Spleen (tissue), 11 donors: ENCODE measurements around the gene PAGE3. TPM values are rescaled to one million over a fixed set of nuclear protein-coding genes. Genes with fewer than 3 reads are reported as not detected.

ENCODE experiments used
- DNase-seq: peaks from one replicate; pipeline ENCODE4 v3.0.0-alpha.2; 2020
- H3K27ac ChIP-seq, 8 donors: fragments of 200-600 bp; sonication (generic) in 7 of 8; 1 replicate in 4 of 8; 2 replicates in 4 of 8; pipeline versions ENCODE4 v1.5.0 to v1.8.0; 2016 to 2021; ENCODE audit warnings: inconsistent platforms in 4 of 8, mild to moderate bottlenecking in 4 of 8, moderate library complexity in 1 of 8
- H3K27me3 ChIP-seq, 7 donors: fragments of 200-600 bp; sonication (generic) in 6 of 7; replicated peaks in 1 of 7; 1 replicate in 4 of 7; 2 replicates in 3 of 7; pipeline versions ENCODE4 v1.5.0 to v1.8.0; 2016 to 2021; ENCODE audit warnings: inconsistent platforms in 3 of 7, mild to moderate bottlenecking in 1 of 7
- H3K36me3 ChIP-seq, 6 donors: fragments of 200-600 bp; sonication (generic) in 5 of 6; 1 replicate in 4 of 6; 2 replicates in 2 of 6; pipeline versions ENCODE4 v1.5.0 to v1.8.0; 2016 to 2021; ENCODE audit warnings: inconsistent platforms in 2 of 6
- H3K4me1 ChIP-seq, 6 donors: fragments of 200-600 bp; sonication (generic) in 5 of 6; 1 replicate in 3 of 6; 2 replicates in 3 of 6; pipeline versions ENCODE4 v1.5.0 to v1.8.0; 2016 to 2021; ENCODE audit warnings: inconsistent platforms in 3 of 6
- H3K4me3 ChIP-seq, 8 donors: fragments of 200-600 bp; sonication (generic) in 7 of 8; 1 replicate in 4 of 8; 2 replicates in 4 of 8; pipeline versions ENCODE4 v1.5.0 to v1.8.0; 2016 to 2021; ENCODE audit warnings: inconsistent platforms in 4 of 8, mild to moderate bottlenecking in 4 of 8, moderate library complexity in 2 of 8
- H3K9me3 ChIP-seq, 8 donors: fragments of 200-600 bp; sonication (generic) in 7 of 8; 1 replicate in 4 of 8; 2 replicates in 4 of 8; pipeline versions ENCODE4 v1.5.0 to v1.8.0; 2016 to 2021; ENCODE audit warnings: inconsistent platforms in 4 of 8
- POLR2A ChIP-seq, 3 donors: fragments of 450-650 bp; IDR thresholded peaks; one replicate each; pipeline ENCODE4 v1.5.1; 2017; ENCODE audit warnings: antibody characterized with exemption in 3 of 3, mild to moderate bottlenecking in 1 of 3
- POLR2AphosphoS5 ChIP-seq, 3 donors: sonication (generic); formaldehyde crosslinking; IDR thresholded peaks; one replicate each; pipeline ENCODE4 v1.5.1; 2017; ENCODE audit warnings: antibody characterized with exemption in 3 of 3
- WGBS, 5 donors: extraction: QIAGEN DNeasy Blood & Tissue Kit in 3 of 5; methylation state at CpG; one replicate each; pipeline versions ENCODE4 v1.1.5 to v1.1.7; 2013 to 2018; 5-methylcytosine and 5-hydroxymethylcytosine counted together
- intact Hi-C: fragments of 100-400 bp; cut with DNase I; formaldehyde crosslinking; loops from one replicate; pipeline ENCODE4 v1.15.0; 2023; ENCODE audit warnings: low total_unique reads
- polyA plus RNA-seq, 3 donors: library from polyadenylated mRNA; stranded (reverse); fragments of 200-250 nt; gene quantifications; one replicate each; pipeline ENCODE4 v1.2.1, GENCODE V29; 2013
- total RNA-seq, 7 donors: library from RNA; depleted of rRNA in 3 of 7; stranded (reverse); fragments of >200 nt in 3 of 7; fragmentation: NEBNext Ultra II Directional in 4 of 7; extraction: Animal tissue kit (Norgen Biotek cat#: 25700) in 4 of 7; gene quantifications; one replicate each; pipeline versions ENCODE4 v1.1.0 to v1.2.1, GENCODE V29; 2016 to 2021
- TF ChIP-seq, protein P1 (sequence below), 11 experiments: fragments of 200-600 bp in 7 of 11; fragments of 450-650 bp in 4 of 11; sonication (generic) in 4 of 11; IDR thresholded peaks in 8 of 11; conservative IDR thresholded peaks in 3 of 11; 1 replicate in 7 of 11; 2 replicates in 4 of 11; pipeline versions ENCODE4 v1.4.0 to v1.8.0; 2016 to 2021; ENCODE audit warnings: antibody characterized with exemption in 11 of 11, inconsistent platforms in 4 of 11, mild to moderate bottlenecking in 1 of 11
- donor health status: healthy with polysubstance abuse.
- donor health status: DM: no; HTN: no; CAD: no; lungs with moderate emphysema.
- donor health status: DM: no; HTN: no; CAD: no.
- donor health status: Bipolar disorder and iron deficiency.
- donor health status: healthy.
- donor health status: DM: no; HTN: no; CAD: no.
- donor health status: DM: yes; HTN: yes; CAD: no.

The PAGE3 gene
- total and polyA plus RNA-seq, 10 donors: not detected

DNA sequence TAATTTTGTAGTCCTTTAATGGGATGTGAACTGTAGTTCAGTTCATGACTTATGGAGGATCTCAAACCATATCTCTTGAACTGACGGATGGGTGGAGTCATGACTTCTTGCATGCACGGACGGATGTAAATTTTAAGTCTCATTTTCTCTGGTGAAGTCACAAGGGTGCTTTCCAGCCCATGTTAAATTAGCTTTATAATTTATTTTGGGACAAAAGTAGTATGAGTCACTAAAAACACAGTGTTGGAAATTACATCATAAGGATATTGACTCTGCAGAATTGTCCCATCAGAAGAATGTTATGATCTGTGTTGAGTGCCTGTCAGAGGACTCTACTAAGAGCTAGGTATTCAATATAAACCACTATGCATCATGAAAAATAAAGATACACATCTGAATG, 51.3 kb downstream of the PAGE3 start:
- TF ChIP-seq, protein P1, sequence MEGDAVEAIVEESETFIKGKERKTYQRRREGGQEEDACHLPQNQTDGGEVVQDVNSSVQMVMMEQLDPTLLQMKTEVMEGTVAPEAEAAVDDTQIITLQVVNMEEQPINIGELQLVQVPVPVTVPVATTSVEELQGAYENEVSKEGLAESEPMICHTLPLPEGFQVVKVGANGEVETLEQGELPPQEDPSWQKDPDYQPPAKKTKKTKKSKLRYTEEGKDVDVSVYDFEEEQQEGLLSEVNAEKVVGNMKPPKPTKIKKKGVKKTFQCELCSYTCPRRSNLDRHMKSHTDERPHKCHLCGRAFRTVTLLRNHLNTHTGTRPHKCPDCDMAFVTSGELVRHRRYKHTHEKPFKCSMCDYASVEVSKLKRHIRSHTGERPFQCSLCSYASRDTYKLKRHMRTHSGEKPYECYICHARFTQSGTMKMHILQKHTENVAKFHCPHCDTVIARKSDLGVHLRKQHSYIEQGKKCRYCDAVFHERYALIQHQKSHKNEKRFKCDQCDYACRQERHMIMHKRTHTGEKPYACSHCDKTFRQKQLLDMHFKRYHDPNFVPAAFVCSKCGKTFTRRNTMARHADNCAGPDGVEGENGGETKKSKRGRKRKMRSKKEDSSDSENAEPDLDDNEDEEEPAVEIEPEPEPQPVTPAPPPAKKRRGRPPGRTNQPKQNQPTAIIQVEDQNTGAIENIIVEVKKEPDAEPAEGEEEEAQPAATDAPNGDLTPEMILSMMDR (IDR thresholded peaks at IDR 0.05 in 8 of 11, conservative IDR thresholded peaks at IDR 0.05 in 3 of 11): no peak
- TF ChIP-seq POLR2AphosphoS5 (IDR thresholded peaks at IDR 0.05) (no peak), POLR2A (IDR thresholded peaks at IDR 0.05) (no peak)
- H3K27ac ChIP-seq: no peak overlapping the region
- H3K4me1 ChIP-seq: no peaks in the 10 kb centered on the region
- H3K27me3 ChIP-seq: no peaks in the 10 kb centered on the region
- no peaks in the 10 kb centered on the region for H3K36me3 ChIP-seq
- intact Hi-C loops: no loop called here
- H3K9me3 ChIP-seq: no peaks in the 10 kb centered on the region
- H3K4me3 ChIP-seq: no peak overlapping the region
- no peak for DNase-seq
- WGBS, 5 donors: 64 to 85% (median 72%) methylated on average over 3 of the region's 3 CpGs

DNA sequence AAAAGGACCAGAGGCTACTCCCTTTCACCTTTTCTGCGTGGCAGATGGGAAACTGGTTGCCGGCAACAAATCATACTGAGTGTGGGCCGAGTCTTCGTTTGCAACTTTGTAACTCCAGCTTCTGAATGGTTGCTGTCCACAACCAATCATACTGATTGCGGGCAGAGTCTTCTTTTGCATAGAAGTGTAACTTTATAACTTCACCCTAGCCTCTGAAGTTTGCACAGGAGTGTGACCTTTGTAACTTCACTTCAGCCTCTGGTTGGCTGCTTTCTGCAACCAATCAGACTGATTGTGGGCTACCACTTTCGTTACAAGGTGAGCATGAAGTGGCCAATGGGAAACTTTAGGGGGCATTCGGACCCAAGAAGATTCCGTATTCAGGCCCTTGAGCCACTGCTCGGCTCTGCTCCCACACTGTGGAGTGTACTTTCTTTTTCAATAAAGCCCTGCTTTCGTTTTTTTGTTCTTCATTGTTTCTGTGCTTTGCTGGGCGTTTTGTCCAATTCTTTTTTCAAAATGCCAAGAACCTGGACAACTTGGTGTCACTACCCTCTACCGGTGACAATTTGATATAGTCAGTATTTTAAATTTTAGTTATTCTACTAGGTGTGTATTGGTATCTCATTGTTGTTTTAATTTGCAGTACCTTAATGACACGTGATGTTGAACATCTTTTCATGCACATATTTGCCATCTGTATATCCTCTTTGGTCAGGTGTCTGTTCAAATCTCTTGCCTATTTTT, 53.6 kb downstream of the PAGE3 start:
- Histone ChIP-seq H3K27ac (no peak overlapping the region), H3K9me3 (no peaks in the 10 kb centered on the region), H3K27me3 (no peaks in the 10 kb centered on the region), H3K36me3 (no peaks in the 10 kb centered on the region), H3K4me3 (no peak overlapping the region), H3K4me1 (no peaks in the 10 kb centered on the region)
- WGBS, 5 donors: 68 to 92% (median 83%) methylated on average over 13 of the region's 13 CpGs
- DNase-seq: no peak
- TF ChIP-seq POLR2AphosphoS5 (IDR thresholded peaks at IDR 0.05): no peak
- no peak for TF ChIP-seq POLR2A (IDR thresholded peaks at IDR 0.05)
- TF ChIP-seq, protein P1 (IDR thresholded peaks at IDR 0.05 in 8 of 11, conservative IDR thresholded peaks at IDR 0.05 in 3 of 11): no peak
- intact Hi-C loops: no loop called here

Other genes with a start within 250 kb of the PAGE3 start
- gene ALAS2, start 233.9 kb downstream of the PAGE3 start, total RNA-seq: 100 to 1,000 TPM in 2 of 7 donors, 10 to 100 TPM in 3, 1 to 10 TPM in 2; 3.3 to 206 (median 30.0) TPM
- gene ALAS2, start 233.9 kb downstream of the PAGE3 start, polyA plus RNA-seq: 1 to 10 TPM in 1 of 3 donors, under 1 TPM in 2; 0.46 to 2.1 (median 0.46) TPM
- gene PAGE2B, start 189.9 kb downstream of the PAGE3 start, total RNA-seq: 1 to 10 TPM in 1 of 7 donors, not detected in 6; 1.6 TPM
- under 1 TPM in 2 of 3 donors, not detected in 1; 0.53 to 0.61 TPM for gene PAGE2B, start 189.9 kb downstream of the PAGE3 start, polyA plus RNA-seq
- gene PAGE2, start 175.9 kb downstream of the PAGE3 start, total RNA-seq: not detected
- gene PAGE2, start 175.9 kb downstream of the PAGE3 start, polyA plus RNA-seq: under 1 TPM; 0.15 to 0.39 (median 0.35) TPM
- gene PAGE5, start 44.6 kb downstream of the PAGE3 start, total RNA-seq: not detected
- under 1 TPM in 1 of 3 donors, not detected in 2; 0.50 TPM for gene PAGE5, start 44.6 kb downstream of the PAGE3 start, polyA plus RNA-seq
- 10 to 100 TPM; 13.4 to 28.2 (median 18.7) TPM for gene MAGEH1, start 187.2 kb upstream of the PAGE3 start, total RNA-seq
- gene MAGEH1, start 187.2 kb upstream of the PAGE3 start, polyA plus RNA-seq: 10 to 100 TPM; 23.6 to 29.1 (median 24.6) TPM
- 1 to 10 TPM; 2.3 to 5.0 (median 2.5) TPM for gene USP51, start 224.9 kb upstream of the PAGE3 start, total RNA-seq
- gene USP51, start 224.9 kb upstream of the PAGE3 start, polyA plus RNA-seq: under 1 TPM; 0.46 to 0.70 (median 0.48) TPM